ENCODE measurements around the gene PEX11A.

Gene PEX11A

DNA sequence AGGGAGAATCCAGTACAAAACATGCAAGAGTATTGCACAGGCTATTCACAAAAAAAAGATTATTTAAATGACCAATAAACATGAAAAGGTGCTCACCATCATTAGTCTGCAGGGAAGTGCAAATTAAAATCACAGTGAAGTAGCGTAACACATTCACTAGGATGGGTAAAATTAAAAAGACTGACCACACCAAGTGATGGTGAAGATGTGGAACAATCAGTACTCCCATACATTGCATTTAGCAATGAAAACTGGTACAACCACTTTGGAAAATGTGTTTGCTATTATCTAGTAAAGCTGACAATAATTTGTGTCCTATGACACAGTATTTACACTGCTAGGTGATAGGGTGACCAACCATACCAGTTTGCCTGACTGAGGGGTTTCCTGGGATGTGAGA, 34.1 kb upstream of the PEX11A start:
- H3K36me3 ChIP-seq (replicated peaks in 1 of 2; ENCODE audit: control insufficient read depth in 2 of 2, insufficient read depth in 2 of 2, low read length in 2 of 2), result no peaks in the 10 kb centered on the region
- H4K91ac ChIP-seq (ENCODE audit: low read depth, low read length, poor library complexity), result no peak overlapping the region
- H3K4me2 ChIP-seq (ENCODE audit: insufficient read depth, low read length, poor library complexity, severe bottlenecking), result no peak overlapping the region
- H3K27ac ChIP-seq (replicated peaks; ENCODE audit: low read length), result no peak overlapping the region
- DNase-seq (ENCODE audit: low spot score), result no peak
- H2BK12ac ChIP-seq (ENCODE audit: low read length), result no peak overlapping the region
- H3K9me3 ChIP-seq (replicated peaks in 1 of 2; ENCODE audit: control insufficient read depth in 2 of 2, insufficient read depth in 1 of 2, low read depth in 1 of 2, low read length in 2 of 2), result peaks cover 1 to 3% of the 10 kb centered on the region in 2 donors
- H3K23ac ChIP-seq (ENCODE audit: low read depth, low read length, poor library complexity), result no peak overlapping the region
- no peak overlapping the region for H2BK15ac ChIP-seq (ENCODE audit: low read length)
- H3K14ac ChIP-seq (ENCODE audit: low read length), result no peak overlapping the region
- no peaks in the 10 kb centered on the region for H3K79me1 ChIP-seq (ENCODE audit: low read depth, low read length)
- no peak overlapping the region for H2BK5ac ChIP-seq (ENCODE audit: low read length)
- H3K4me3 ChIP-seq (ENCODE audit: low read length in 2 of 2), result no peak overlapping the region
- H3K18ac ChIP-seq (ENCODE audit: low read length), result no peak overlapping the region
- H3K4ac ChIP-seq (ENCODE audit: low read length), result no peak overlapping the region
- peaks cover 0 to 27% (median 0%) of the 10 kb centered on the region in 3 experiments for H3K27me3 ChIP-seq (ENCODE audit: control insufficient read depth in 3 of 3, insufficient read depth in 3 of 3, low read depth in 1 of 3, low read length in 3 of 3)
- no peak overlapping the region for H4K8ac ChIP-seq (ENCODE audit: low read depth, low read length)
- H3K4me1 ChIP-seq (ENCODE audit: control insufficient read depth in 2 of 2, insufficient read depth in 1 of 2, low read depth in 1 of 2, low read length in 2 of 2), result no peaks in the 10 kb centered on the region
- no peak overlapping the region for H2AK5ac ChIP-seq (ENCODE audit: low read depth, low read length)
- H3K9ac ChIP-seq (ENCODE audit: low read depth, low read length, poor library complexity), result no peak overlapping the region
- no peak overlapping the region for H2AFZ ChIP-seq (ENCODE audit: low read length)
- H2BK120ac ChIP-seq (ENCODE audit: low read depth, low read length), result no peak overlapping the region
- no CpG with 5 or more reads among the region's 1 CpG for WGBS, 2 donors (ENCODE audit: extremely low coverage in 2 of 2, insufficient read length in 2 of 2, insufficient replicate concordance in 1 of 2)

- no peak overlapping the region for H3K14ac ChIP-seq (ENCODE audit: low read length)
- no peak overlapping the region for H2BK12ac ChIP-seq (ENCODE audit: low read length)
- no peak overlapping the region for H3K4me3 ChIP-seq (ENCODE audit: low read length in 2 of 2)
- no peak overlapping the region for H3K4ac ChIP-seq (ENCODE audit: low read length)
- H2BK15ac ChIP-seq (ENCODE audit: low read length), result no peak overlapping the region
- no peak overlapping the region for H4K8ac ChIP-seq (ENCODE audit: low read depth, low read length)
- H3K18ac ChIP-seq (ENCODE audit: low read length), result no peak overlapping the region
- no peak overlapping the region for H2AFZ ChIP-seq (ENCODE audit: low read length)
- no peaks in the 10 kb centered on the region for H3K79me1 ChIP-seq (ENCODE audit: low read depth, low read length)
- no peaks in the 10 kb centered on the region for H3K36me3 ChIP-seq (replicated peaks in 1 of 2; ENCODE audit: control insufficient read depth in 2 of 2, insufficient read depth in 2 of 2, low read length in 2 of 2)
- DNase-seq (ENCODE audit: low spot score), result no peak
- no peak overlapping the region for H2AK5ac ChIP-seq (ENCODE audit: low read depth, low read length)
- H2BK5ac ChIP-seq (ENCODE audit: low read length), result no peak overlapping the region
- H3K27me3 ChIP-seq (ENCODE audit: control insufficient read depth in 3 of 3, insufficient read depth in 3 of 3, low read depth in 1 of 3, low read length in 3 of 3), result peaks cover 0 to 15% (median 0%) of the 10 kb centered on the region in 3 experiments
- no peaks in the 10 kb centered on the region for H3K4me1 ChIP-seq (ENCODE audit: control insufficient read depth in 2 of 2, insufficient read depth in 1 of 2, low read depth in 1 of 2, low read length in 2 of 2)
- H3K27ac ChIP-seq (replicated peaks; ENCODE audit: low read length), result no peak overlapping the region
- H3K9me3 ChIP-seq (replicated peaks in 1 of 2; ENCODE audit: control insufficient read depth in 2 of 2, insufficient read depth in 1 of 2, low read depth in 1 of 2, low read length in 2 of 2), result peaks cover 1 to 3% of the 10 kb centered on the region in 2 donors
- no peak overlapping the region for H4K91ac ChIP-seq (ENCODE audit: low read depth, low read length, poor library complexity)
- no CpG with 5 or more reads among the region's 3 CpGs for WGBS, 2 donors (ENCODE audit: extremely low coverage in 2 of 2, insufficient read length in 2 of 2, insufficient replicate concordance in 1 of 2)
- no peak overlapping the region for H2BK120ac ChIP-seq (ENCODE audit: low read depth, low read length)
- H3K9ac ChIP-seq (ENCODE audit: low read depth, low read length, poor library complexity), result no peak overlapping the region
- no peak overlapping the region for H3K23ac ChIP-seq (ENCODE audit: low read depth, low read length, poor library complexity)
- no peak overlapping the region for H3K4me2 ChIP-seq (ENCODE audit: insufficient read depth, low read length, poor library complexity, severe bottlenecking)
Observed at GRCh38 chr15:89723031-89723430, 32.5 kb upstream of the PEX11A start.

DNA sequence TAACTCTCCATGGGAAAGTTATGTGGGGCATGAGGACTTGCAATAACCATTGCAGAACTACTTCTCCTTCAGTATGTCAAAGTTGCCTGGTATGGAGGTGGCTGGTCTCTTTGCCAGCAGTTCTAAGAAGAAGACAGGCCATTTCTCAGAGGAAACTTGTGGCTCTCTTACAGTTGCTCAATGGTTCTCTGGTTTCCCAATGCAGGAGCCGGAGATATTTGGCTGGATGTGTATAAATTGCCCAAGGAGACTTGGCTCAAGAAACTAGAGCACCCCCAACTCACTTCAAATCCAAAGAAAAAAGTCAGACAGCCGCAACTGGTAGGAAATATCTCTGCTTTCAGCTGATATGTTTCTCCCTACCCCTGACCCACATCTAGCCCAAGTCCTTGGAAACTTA, 24.2 kb upstream of the PEX11A start:
- H2BK15ac ChIP-seq (ENCODE audit: low read length), result no peak overlapping the region
- H4K8ac ChIP-seq (ENCODE audit: low read depth, low read length), result no peak overlapping the region
- no peak overlapping the region for H2BK5ac ChIP-seq (ENCODE audit: low read length)
- no peak overlapping the region for H2BK120ac ChIP-seq (ENCODE audit: low read depth, low read length)
- H3K4ac ChIP-seq (ENCODE audit: low read length), result no peak overlapping the region
- H3K23ac ChIP-seq (ENCODE audit: low read depth, low read length, poor library complexity), result no peak overlapping the region
- no peak overlapping the region for H3K4me3 ChIP-seq (ENCODE audit: low read length in 2 of 2)
- H3K9me3 ChIP-seq (replicated peaks in 1 of 2; ENCODE audit: control insufficient read depth in 2 of 2, insufficient read depth in 1 of 2, low read depth in 1 of 2, low read length in 2 of 2), result no peaks in the 10 kb centered on the region
- no peak overlapping the region for H4K91ac ChIP-seq (ENCODE audit: low read depth, low read length, poor library complexity)
- H3K9ac ChIP-seq (ENCODE audit: low read depth, low read length, poor library complexity), result no peak overlapping the region
- H2AK5ac ChIP-seq (ENCODE audit: low read depth, low read length), result no peak overlapping the region
- no peak overlapping the region for H3K4me2 ChIP-seq (ENCODE audit: insufficient read depth, low read length, poor library complexity, severe bottlenecking)
- H3K4me1 ChIP-seq (ENCODE audit: control insufficient read depth in 2 of 2, insufficient read depth in 1 of 2, low read depth in 1 of 2, low read length in 2 of 2), result no peaks in the 10 kb centered on the region
- H2BK12ac ChIP-seq (ENCODE audit: low read length), result no peak overlapping the region
- no peaks in the 10 kb centered on the region for H3K36me3 ChIP-seq (replicated peaks in 1 of 2; ENCODE audit: control insufficient read depth in 2 of 2, insufficient read depth in 2 of 2, low read length in 2 of 2)
- no peaks in the 10 kb centered on the region for H3K79me1 ChIP-seq (ENCODE audit: low read depth, low read length)
- H2AFZ ChIP-seq (ENCODE audit: low read length), result no peak overlapping the region
- H3K27me3 ChIP-seq (ENCODE audit: control insufficient read depth in 3 of 3, insufficient read depth in 3 of 3, low read depth in 1 of 3, low read length in 3 of 3), result peaks cover 0 to 8% (median 0%) of the 10 kb centered on the region in 3 experiments
- no CpG with 5 or more reads among the region's 2 CpGs for WGBS, 2 donors (ENCODE audit: extremely low coverage in 2 of 2, insufficient read length in 2 of 2, insufficient replicate concordance in 1 of 2)
- DNase-seq (ENCODE audit: low spot score), result no peak
- no peak overlapping the region for H3K14ac ChIP-seq (ENCODE audit: low read length)
- no peak overlapping the region for H3K27ac ChIP-seq (replicated peaks; ENCODE audit: low read length)
- no peak overlapping the region for H3K18ac ChIP-seq (ENCODE audit: low read length)

- Histone ChIP-seq H3K18ac (ENCODE audit: low read length) (no peak overlapping the region), H3K27me3 (ENCODE audit: control insufficient read depth in 3 of 3, insufficient read depth in 3 of 3, low read depth in 1 of 3, low read length in 3 of 3) (peaks cover 0 to 34% (median 0%) of the 10 kb centered on the region in 3 experiments), H3K9ac (ENCODE audit: low read depth, low read length, poor library complexity) (no peak overlapping the region), H2BK12ac (ENCODE audit: low read length) (no peak overlapping the region), H2BK120ac (ENCODE audit: low read depth, low read length) (no peak overlapping the region), H3K4me1 (ENCODE audit: control insufficient read depth in 2 of 2, insufficient read depth in 1 of 2, low read depth in 1 of 2, low read length in 2 of 2) (no peaks in the 10 kb centered on the region), H3K4me2 (ENCODE audit: insufficient read depth, low read length, poor library complexity, severe bottlenecking) (no peak overlapping the region), H4K8ac (ENCODE audit: low read depth, low read length) (no peak overlapping the region), H3K4ac (ENCODE audit: low read length) (no peak overlapping the region), H4K91ac (ENCODE audit: low read depth, low read length, poor library complexity) (no peak overlapping the region), H2BK15ac (ENCODE audit: low read length) (no peak overlapping the region), H3K27ac (replicated peaks; ENCODE audit: low read length) (no peak overlapping the region), H2AFZ (ENCODE audit: low read length) (no peak overlapping the region), H3K36me3 (replicated peaks in 1 of 2; ENCODE audit: control insufficient read depth in 2 of 2, insufficient read depth in 2 of 2, low read length in 2 of 2) (no peaks in the 10 kb centered on the region), H2BK5ac (ENCODE audit: low read length) (no peak overlapping the region), H3K23ac (ENCODE audit: low read depth, low read length, poor library complexity) (no peak overlapping the region), H3K14ac (ENCODE audit: low read length) (no peak overlapping the region), H3K9me3 (replicated peaks in 1 of 2; ENCODE audit: control insufficient read depth in 2 of 2, insufficient read depth in 1 of 2, low read depth in 1 of 2, low read length in 2 of 2) (no peaks in the 10 kb centered on the region), H3K4me3 (ENCODE audit: low read length in 2 of 2) (no peak overlapping the region), H3K79me1 (ENCODE audit: low read depth, low read length) (no peaks in the 10 kb centered on the region), H2AK5ac (ENCODE audit: low read depth, low read length) (no peak overlapping the region)
- no peak for DNase-seq (ENCODE audit: low spot score)
- WGBS, 2 donors (ENCODE audit: extremely low coverage in 2 of 2, insufficient read length in 2 of 2, insufficient replicate concordance in 1 of 2), result no CpG with 5 or more reads among the region's 1 CpG
Observed at GRCh38 chr15:89707577-89707976, 17.0 kb upstream of the PEX11A start.

Data from neuronal stem cell (in vitro differentiated cells).